HCT116 (cell line): ENCODE measurements around the gene DAPK2. TPM values are rescaled to one million over a fixed set of nuclear protein-coding genes. Genes with fewer than 3 reads are reported as not detected.

Experiments used
- ATAC-seq: fragments of 200-7000 bp; cut with Tn5 transposase; 2 replicates; pipeline ENCODE4 v1.9.1; 2020; ENCODE audit warnings: mild to moderate bottlenecking, moderate library complexity
- BruUV-seq: library from RNA; stranded (reverse); fragments of 400-500 nt; replicated peaks from 2 replicates; lab custom pipeline; 2021; lab: Mats Ljungman, UMichigan
- CTCF ChIA-PET: fragments of 300-600 bp; sonication (Branson Sonifier 250); formaldehyde crosslinking; loops from one replicate; lab custom pipeline; 2021; ENCODE audit warnings: antibody characterized with exemption; lab: Charles Lee
- POLR2A ChIA-PET: fragments of 300-600, 350-600 bp; sonication (Branson Sonifier 250); formaldehyde crosslinking; loops from one replicate; lab custom pipeline; 2021; ENCODE audit warnings: antibody characterized with exemption; lab: Charles Lee
- RAD21 ChIA-PET, 2 experiments: fragments of 300-600 bp; sonication (Branson Sonifier 250); formaldehyde crosslinking; loops; one replicate each; lab custom pipeline; 2023; ENCODE audit warnings: low total read pairs in 2 of 2; ENCODE audit not compliant: uncharacterized antibody in 2 of 2, unreplicated experiment in 2 of 2, low non-redundant PET in 1 of 2; lab: Charles Lee
- DNase-seq: peaks from one replicate; pipeline ENCODE4 v3.0.0-alpha.2; 2010; ENCODE audit warnings: low read depth, low spot score
- H2AFZ ChIP-seq: fragments of 200-600 bp; shearing (Covaris generic), sonication (generic); 2 replicates; pipeline ENCODE4 v1.6.1; 2017; ENCODE audit warnings: low read depth, mixed run types, mixed read lengths, antibody characterized with exemption, low read length; ENCODE audit not compliant: poor library complexity, severe bottlenecking
- H3K27ac ChIP-seq: 2 replicates; pipeline ENCODE4 v1.5.1; 2012; ENCODE audit warnings: low read depth, low read length
- H3K27me3 ChIP-seq: fragments of 200-600 bp; sonication (generic); 2 replicates; pipeline ENCODE4 v1.6.1; 2016; ENCODE audit warnings: mixed run types, low read length, mixed read lengths; ENCODE audit not compliant: insufficient read depth
- H3K36me3 ChIP-seq, 2 experiments: fragments of 200-500 bp in 1 of 2; fragments of 200-600 bp in 1 of 2; sonication (Bioruptor generic) in 1 of 2; sonication (generic) in 1 of 2; 2 replicates each; pipeline versions ENCODE4 v1.5.1 to v1.6.1; 2014 to 2016; ENCODE audit warnings: low read length in 2 of 2, inconsistent platforms in 1 of 2, mixed read lengths in 1 of 2, mixed run types in 1 of 2; ENCODE audit not compliant: insufficient read depth in 2 of 2, control insufficient read depth in 1 of 2
- H3K4me1 ChIP-seq, 2 experiments: fragments of 200-600 bp in 1 of 2; sonication (generic) in 1 of 2; 2 replicates each; pipeline versions ENCODE4 v1.5.1 to v1.6.1; 2012 to 2017; ENCODE audit warnings: low read length in 2 of 2, inconsistent platforms in 1 of 2, mild to moderate bottlenecking in 1 of 2, mixed read lengths in 1 of 2, mixed run types in 1 of 2, moderate library complexity in 1 of 2; ENCODE audit not compliant: insufficient read depth in 2 of 2, control insufficient read depth in 1 of 2
- H3K4me2 ChIP-seq: fragments of 200-600 bp; sonication (generic); 2 replicates; pipeline ENCODE4 v1.6.1; 2017; ENCODE audit warnings: mixed run types, low read length, mixed read lengths
- H3K4me3 ChIP-seq, 2 experiments: fragments of 200-600 bp in 1 of 2; sonication (generic) in 1 of 2; replicated peaks in 1 of 2; 2 replicates each; pipeline ENCODE4 v1.5.1; 2011 to 2016; ENCODE audit warnings: low read length in 2 of 2, control low read depth in 1 of 2, low read depth in 1 of 2, mild to moderate bottlenecking in 1 of 2, mixed read lengths in 1 of 2, mixed run types in 1 of 2
- H3K79me2 ChIP-seq: fragments of 200-600 bp; sonication (generic); 2 replicates; pipeline ENCODE4 v1.6.1; 2017; ENCODE audit warnings: mild to moderate bottlenecking, mixed run types, low read length, moderate library complexity, mixed read lengths; ENCODE audit not compliant: insufficient read depth
- H3K9ac ChIP-seq: fragments of 200-600 bp; sonication (generic); 2 replicates; pipeline ENCODE4 v1.6.1; 2016; ENCODE audit warnings: low read length, mixed read lengths
- H3K9me2 ChIP-seq: fragments of 200-600 bp; sonication (generic), shearing (Covaris generic); 2 replicates; pipeline ENCODE4 v1.6.1; 2017; ENCODE audit warnings: mixed run types, mild to moderate bottlenecking, moderate library complexity; ENCODE audit not compliant: insufficient read depth
- H3K9me3 ChIP-seq, 2 experiments: fragments of 200-500 bp in 1 of 2; fragments of 200-600 bp in 1 of 2; sonication (Bioruptor generic) in 1 of 2; sonication (generic) in 1 of 2; 2 replicates each; pipeline ENCODE4 v1.6.1; 2014 to 2017; ENCODE audit warnings: low read length in 2 of 2, mixed read lengths in 2 of 2, inconsistent platforms in 1 of 2, low read depth in 1 of 2, mild to moderate bottlenecking in 1 of 2, mixed run types in 1 of 2, moderate library complexity in 1 of 2; ENCODE audit not compliant: control insufficient read depth in 1 of 2, insufficient read depth in 1 of 2
- H4K20me1 ChIP-seq: fragments of 200-600 bp; sonication (generic), shearing (Covaris generic); 2 replicates; pipeline ENCODE4 v1.6.1; 2017; ENCODE audit warnings: mixed run types, mild to moderate bottlenecking, moderate library complexity; ENCODE audit not compliant: insufficient read depth
- ATF3 ChIP-seq: IDR thresholded peaks from 2 replicates; pipeline ENCODE4 v1.6.1; 2012
- CBX3 ChIP-seq: IDR thresholded peaks from 2 replicates; pipeline ENCODE4 v1.6.1; 2012; ENCODE audit warnings: low read depth
- SP1 ChIP-seq: IDR thresholded peaks from 2 replicates; pipeline ENCODE4 v1.6.1; 2012; ENCODE audit warnings: low read depth
- TCF7L2 ChIP-seq: IDR thresholded peaks from 2 replicates; pipeline ENCODE4 v1.7.0; 2011; ENCODE audit warnings: borderline replicate concordance, inconsistent platforms; ENCODE audit not compliant: insufficient read depth, insufficient read length; ENCODE audit errors: extremely low read depth
- ZBTB33 ChIP-seq: IDR thresholded peaks from 2 replicates; pipeline ENCODE4 v1.6.1; 2011; ENCODE audit warnings: mild to moderate bottlenecking, low read length, moderate library complexity; ENCODE audit not compliant: insufficient replicate concordance; ENCODE audit errors: extremely low read depth
- ZFX ChIP-seq: fragments of 450-650 bp; IDR thresholded peaks from 2 replicates; pipeline ENCODE4 v1.6.1; 2017
- intact Hi-C: fragments of 100-400 bp; cut with micrococcal nuclease; formaldehyde crosslinking; loops from 2 replicates; pipeline ENCODE4 v1.10.0; 2022
- total RNA-seq: library from RNA; stranded (reverse); gene quantifications from one replicate; pipeline ENCODE4 v1.2.1, GENCODE V29; 2021; ENCODE audit not compliant: unreplicated experiment

The DAPK2 gene
- total RNA-seq, 1 experiment from 2014 or later, result 4.8 TPM

GRCh38 chr15:64032329-64032728, 14.0 kb downstream of the DAPK2 start:
- Histone ChIP-seq H3K27ac (no peak overlapping the region), H3K4me3 (no peak overlapping the region), H2AFZ (no peak overlapping the region), H3K36me3 (no peaks in the 10 kb centered on the region), H3K4me2 (no peak overlapping the region), H3K9ac (no peak overlapping the region), H3K9me3 (no peaks in the 10 kb centered on the region), H4K20me1 (no peaks in the 10 kb centered on the region), H3K79me2 (no peaks in the 10 kb centered on the region), H3K4me1 (peaks cover 0 to 6% of the 10 kb centered on the region in 2 experiments; a peak in 2 of 4 replicates), H3K9me2 (no peaks in the 10 kb centered on the region), H3K27me3 (no peaks in the 10 kb centered on the region)
- TF ChIP-seq TCF7L2 (no peak), ATF3 (no peak)
- ATAC-seq (no peak), DNase-seq (no peak)
- intact Hi-C loops, result no loop called here
- RAD21 ChIA-PET, result no interaction called here
- POLR2A ChIA-PET, result no interaction called here
- CTCF ChIA-PET, result no interaction called here
- no TSS peak for BruUV-seq

GRCh38 chr15:64030123-64030522, 16.2 kb downstream of the DAPK2 start:
- TF ChIP-seq ZFX (no peak), ATF3 (no peak), ZBTB33 (no peak), CBX3 (no peak), SP1 (no peak)
- TF ChIP-seq, all 23 proteins: peak for 0
- CTCF ChIA-PET, result no interaction called here
- POLR2A ChIA-PET, result interaction anchor here (0.6 kb wide), 1 partner anchor 23 kb away, joined by 3 read pairs; no protein-coding TSS in a partner anchor

More at GRCh38 chr15:64030123-64030522, 16.2 kb downstream of the DAPK2 start:
- Histone ChIP-seq H3K9ac (no peak overlapping the region), H3K36me3 (no peaks in the 10 kb centered on the region), H2AFZ (no peak overlapping the region), H3K27me3 (no peaks in the 10 kb centered on the region), H3K4me1 (peaks cover 0 to 6% of the 10 kb centered on the region in 2 experiments; a peak in 2 of 4 replicates), H3K27ac (no peak overlapping the region), H4K20me1 (no peaks in the 10 kb centered on the region), H3K4me3 (no peak overlapping the region), H3K9me3 (no peaks in the 10 kb centered on the region), H3K4me2 (no peak overlapping the region), H3K9me2 (no peaks in the 10 kb centered on the region), H3K79me2 (no peaks in the 10 kb centered on the region)
- RAD21 ChIA-PET, result no interaction called here
- DNase-seq (no peak), ATAC-seq (no peak)
- intact Hi-C loops, result no loop called here
- no TSS peak for BruUV-seq
